SU-DHL-6 (cell line): Measurements from ENCODE around the gene GABRR1.

Experiments
- CTCF ChIP-seq: fragments of 200-600 bp; sonication (generic); IDR thresholded peaks from one replicate; pipeline ENCODE4 v1.5.1; 2017; ENCODE audit warnings: antibody characterized with exemption, mild to moderate bottlenecking, low read length, moderate library complexity; ENCODE audit not compliant: insufficient read depth, poor library complexity, severe bottlenecking
- EZH2phosphoT487 ChIP-seq: fragments of 200-600 bp; sonication (generic), shearing (Covaris generic); conservative IDR thresholded peaks from 2 replicates; pipeline ENCODE4 v1.6.1; 2018; ENCODE audit warnings: mild to moderate bottlenecking, antibody characterized with exemption, low read length, moderate library complexity, mixed read lengths

GRCh38 chr6:89242574-89243330 is 25.6 kb upstream of the GABRR1 start:
- TF ChIP-seq CTCF = peak; percentile 15
- no peak for TF ChIP-seq EZH2phosphoT487
